Peyer's patch (tissue), 4 donors: Measurements from ENCODE around the gene COL4A1.

Source experiments
- POLR2A ChIP-seq, 2 donors: fragments of 450-650 bp; IDR thresholded peaks; one replicate each; pipeline ENCODE4 v1.5.1; 2017; ENCODE audit warnings: antibody characterized with exemption in 2 of 2, mild to moderate bottlenecking in 2 of 2, moderate library complexity in 2 of 2
- TF ChIP-seq, protein P1 (sequence below), 6 experiments: fragments of 450-650 bp in 4 of 6; fragments of 200-600 bp in 2 of 6; sonication (generic) in 1 of 6; IDR thresholded peaks; one replicate each; pipeline ENCODE4 v1.5.1; 2017 to 2019; ENCODE audit warnings: antibody characterized with exemption in 6 of 6, mild to moderate bottlenecking in 3 of 6, moderate library complexity in 1 of 6

DNA sequence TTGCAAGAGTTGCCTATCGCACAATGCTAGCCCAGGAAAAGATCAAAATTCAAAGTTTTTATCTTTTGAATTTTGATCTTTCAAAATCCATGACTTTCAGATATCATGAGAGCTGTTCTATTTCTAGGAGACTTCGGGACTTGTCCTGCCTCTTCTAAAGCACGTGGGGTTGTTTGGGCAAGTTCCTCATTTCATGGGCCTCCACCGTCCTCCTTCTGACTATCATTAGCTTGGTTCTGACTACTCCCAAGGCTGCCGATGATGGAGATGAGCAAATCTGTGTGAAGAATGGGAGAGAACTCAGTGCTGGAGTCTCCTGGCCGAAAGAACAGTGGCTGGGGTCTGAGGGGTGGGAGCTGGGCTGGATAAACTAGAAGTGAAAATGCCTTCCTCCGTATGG, 86.5 kb downstream of the COL4A1 start:
- TF ChIP-seq, protein P1, sequence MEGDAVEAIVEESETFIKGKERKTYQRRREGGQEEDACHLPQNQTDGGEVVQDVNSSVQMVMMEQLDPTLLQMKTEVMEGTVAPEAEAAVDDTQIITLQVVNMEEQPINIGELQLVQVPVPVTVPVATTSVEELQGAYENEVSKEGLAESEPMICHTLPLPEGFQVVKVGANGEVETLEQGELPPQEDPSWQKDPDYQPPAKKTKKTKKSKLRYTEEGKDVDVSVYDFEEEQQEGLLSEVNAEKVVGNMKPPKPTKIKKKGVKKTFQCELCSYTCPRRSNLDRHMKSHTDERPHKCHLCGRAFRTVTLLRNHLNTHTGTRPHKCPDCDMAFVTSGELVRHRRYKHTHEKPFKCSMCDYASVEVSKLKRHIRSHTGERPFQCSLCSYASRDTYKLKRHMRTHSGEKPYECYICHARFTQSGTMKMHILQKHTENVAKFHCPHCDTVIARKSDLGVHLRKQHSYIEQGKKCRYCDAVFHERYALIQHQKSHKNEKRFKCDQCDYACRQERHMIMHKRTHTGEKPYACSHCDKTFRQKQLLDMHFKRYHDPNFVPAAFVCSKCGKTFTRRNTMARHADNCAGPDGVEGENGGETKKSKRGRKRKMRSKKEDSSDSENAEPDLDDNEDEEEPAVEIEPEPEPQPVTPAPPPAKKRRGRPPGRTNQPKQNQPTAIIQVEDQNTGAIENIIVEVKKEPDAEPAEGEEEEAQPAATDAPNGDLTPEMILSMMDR (IDR thresholded peaks at IDR 0.05), result no peak
- no peak for TF ChIP-seq POLR2A (IDR thresholded peaks at IDR 0.05)
